Osteocyte (in vitro differentiated cells): ENCODE data around the gene ERCC6L. TPM values are rescaled to one million over a fixed set of nuclear protein-coding genes. Genes with fewer than 3 reads are reported as not detected.

ENCODE experiments used
- DNase-seq: peaks from one replicate; pipeline ENCODE4 v3.0.0; 2021; ENCODE audit warnings: mixed read lengths; ENCODE audit not compliant: unreplicated experiment; ENCODE audit errors: extremely low spot score
- H3K27ac Mint-ChIP-seq: one replicate; pipeline ENCODE4 v1.8.0; 2021; ENCODE audit warnings: mild to moderate bottlenecking, mixed read lengths; ENCODE audit not compliant: unreplicated experiment
- H3K27me3 Mint-ChIP-seq: one replicate; pipeline ENCODE4 v1.8.0; 2021; ENCODE audit warnings: mixed read lengths; ENCODE audit not compliant: unreplicated experiment
- H3K36me3 Mint-ChIP-seq: one replicate; pipeline ENCODE4 v1.8.0; 2021; ENCODE audit warnings: mixed read lengths; ENCODE audit not compliant: unreplicated experiment
- H3K4me1 Mint-ChIP-seq: one replicate; pipeline ENCODE4 v1.8.0; 2021; ENCODE audit warnings: mixed read lengths; ENCODE audit not compliant: unreplicated experiment
- H3K4me3 Mint-ChIP-seq: one replicate; pipeline ENCODE4 v1.8.0; 2021; ENCODE audit warnings: mild to moderate bottlenecking, moderate library complexity, mixed read lengths; ENCODE audit not compliant: unreplicated experiment
- H3K9me3 Mint-ChIP-seq: one replicate; pipeline ENCODE4 v1.8.0; 2021; ENCODE audit warnings: mixed read lengths; ENCODE audit not compliant: unreplicated experiment
- total RNA-seq: library from RNA; stranded (reverse); gene quantifications from 2 replicates; pipeline ENCODE4 v1.2.1, GENCODE V29; 2021
- TF ChIP-seq, protein P1 (sequence below): fragments of 200-600 bp; sonication (generic); IDR thresholded peaks from 2 replicates; pipeline ENCODE4 v1.5.0; 2021; ENCODE audit warnings: antibody characterized with exemption, mild to moderate bottlenecking, moderate library complexity

Gene ERCC6L
- total RNA-seq, 1 donor from 2014 or later: 1.3 TPM

DNA sequence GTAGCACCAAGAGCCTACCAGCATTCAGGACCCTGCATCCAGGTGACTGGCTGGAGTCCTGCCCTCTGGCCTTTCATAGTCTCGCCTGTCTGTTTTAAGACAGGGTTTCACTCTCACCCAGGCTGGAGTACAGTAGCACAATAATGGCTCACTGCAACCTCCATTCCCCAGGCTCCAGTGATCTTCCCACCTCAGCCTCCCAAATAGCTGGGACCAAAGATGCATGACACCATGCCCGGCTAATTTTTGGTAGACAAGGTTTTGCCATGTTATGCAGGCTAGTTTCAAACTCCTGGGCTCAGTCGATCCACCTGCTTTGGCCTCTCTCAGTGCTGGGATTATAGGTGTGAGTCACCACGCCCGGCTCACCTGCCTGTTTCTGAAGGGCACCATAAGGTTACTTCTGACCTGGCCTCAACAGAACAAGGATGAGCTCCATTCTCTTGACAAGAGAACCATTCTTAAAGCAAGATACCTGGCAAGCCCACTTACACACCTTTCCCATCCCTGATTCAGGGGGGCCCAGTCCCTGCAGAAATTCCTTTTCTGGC lies 31.6 kb upstream of the ERCC6L start:
- DNase-seq: peak; percentile 46
- H3K9me3 Mint-ChIP-seq: no peaks in the 10 kb centered on the region
- no peak overlapping the region for H3K4me3 Mint-ChIP-seq
- H3K27me3 Mint-ChIP-seq: no peaks in the 10 kb centered on the region
- no peak overlapping the region for H3K27ac Mint-ChIP-seq
- H3K36me3 Mint-ChIP-seq: peaks cover 60% of the 10 kb centered on the region
- TF ChIP-seq, protein P1, sequence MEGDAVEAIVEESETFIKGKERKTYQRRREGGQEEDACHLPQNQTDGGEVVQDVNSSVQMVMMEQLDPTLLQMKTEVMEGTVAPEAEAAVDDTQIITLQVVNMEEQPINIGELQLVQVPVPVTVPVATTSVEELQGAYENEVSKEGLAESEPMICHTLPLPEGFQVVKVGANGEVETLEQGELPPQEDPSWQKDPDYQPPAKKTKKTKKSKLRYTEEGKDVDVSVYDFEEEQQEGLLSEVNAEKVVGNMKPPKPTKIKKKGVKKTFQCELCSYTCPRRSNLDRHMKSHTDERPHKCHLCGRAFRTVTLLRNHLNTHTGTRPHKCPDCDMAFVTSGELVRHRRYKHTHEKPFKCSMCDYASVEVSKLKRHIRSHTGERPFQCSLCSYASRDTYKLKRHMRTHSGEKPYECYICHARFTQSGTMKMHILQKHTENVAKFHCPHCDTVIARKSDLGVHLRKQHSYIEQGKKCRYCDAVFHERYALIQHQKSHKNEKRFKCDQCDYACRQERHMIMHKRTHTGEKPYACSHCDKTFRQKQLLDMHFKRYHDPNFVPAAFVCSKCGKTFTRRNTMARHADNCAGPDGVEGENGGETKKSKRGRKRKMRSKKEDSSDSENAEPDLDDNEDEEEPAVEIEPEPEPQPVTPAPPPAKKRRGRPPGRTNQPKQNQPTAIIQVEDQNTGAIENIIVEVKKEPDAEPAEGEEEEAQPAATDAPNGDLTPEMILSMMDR: no peak
- H3K4me1 Mint-ChIP-seq: peaks cover 55% of the 10 kb centered on the region

DNA sequence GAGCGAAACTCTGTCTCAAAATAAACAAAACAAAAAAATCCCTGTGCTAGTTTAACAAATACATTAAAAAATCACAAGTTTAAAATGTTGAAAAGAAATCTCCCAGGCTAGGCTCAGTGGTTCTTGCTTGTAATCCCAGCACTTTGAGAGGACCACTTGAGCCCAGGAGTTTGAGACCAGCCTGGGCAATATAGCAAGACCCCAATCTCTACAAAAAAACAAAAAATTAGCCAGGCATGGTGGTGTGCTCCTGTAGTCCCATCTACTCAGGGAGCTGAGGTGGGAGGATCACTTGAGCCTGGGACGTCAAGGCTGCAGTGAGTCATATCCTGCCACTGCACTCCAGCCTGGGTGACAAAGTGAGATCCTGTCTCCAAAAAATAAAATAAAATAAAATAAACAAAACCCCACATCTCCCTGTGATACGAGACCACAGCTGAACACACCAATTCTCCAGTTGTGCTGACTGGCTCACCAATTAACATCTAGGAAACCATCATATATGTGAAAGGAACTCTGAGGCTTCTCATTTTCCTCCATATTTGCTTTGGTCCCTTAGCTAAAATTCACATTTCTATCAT lies 30.9 kb upstream of the ERCC6L start:
- TF ChIP-seq, protein P1: no peak
- Mint-ChIP-seq H3K9me3 (no peaks in the 10 kb centered on the region), H3K27ac (peak overlapping the region; percentile 87), H3K4me1 (peaks cover 49% of the 10 kb centered on the region), H3K4me3 (no peak overlapping the region), H3K36me3 (peaks cover 54% of the 10 kb centered on the region), H3K27me3 (no peaks in the 10 kb centered on the region)
- DNase-seq: peak; percentile 15

DNA sequence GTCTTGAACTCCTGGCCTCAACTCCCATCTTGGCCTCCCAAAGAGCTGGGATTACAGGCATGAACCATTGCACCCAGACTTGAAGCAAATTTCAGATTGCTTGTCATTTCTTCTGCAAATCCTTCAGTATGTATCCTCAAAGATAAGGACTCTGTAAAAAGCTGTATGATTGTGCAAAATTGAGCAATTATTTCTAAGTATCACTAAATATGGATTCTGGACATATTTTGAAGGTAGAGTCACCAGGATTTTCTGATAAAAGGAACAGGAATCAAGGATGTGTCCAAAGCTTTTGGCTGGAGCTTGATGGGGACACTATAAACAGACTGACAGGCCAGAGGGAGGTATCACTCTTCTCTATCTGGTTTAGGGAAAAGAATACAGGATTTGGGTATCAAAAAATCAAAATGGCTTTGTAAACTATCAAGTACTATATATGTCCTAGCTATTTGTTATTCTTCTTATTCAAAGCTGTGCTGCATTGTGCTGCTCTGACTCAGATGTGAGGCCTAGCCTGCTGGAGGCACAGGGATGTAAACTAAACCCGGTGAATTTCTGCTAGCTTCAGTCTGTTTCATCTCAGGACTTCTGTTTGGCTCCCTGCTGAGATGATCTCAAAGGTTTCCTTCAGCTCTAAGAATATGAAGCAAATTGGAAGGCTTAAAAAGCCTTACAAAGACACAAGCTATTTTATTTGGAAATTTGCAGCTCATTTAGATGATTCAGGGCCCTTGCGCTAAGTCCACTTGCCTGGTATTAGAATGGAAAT lies 30.0 kb upstream of the ERCC6L start:
- no peaks in the 10 kb centered on the region for H3K27me3 Mint-ChIP-seq
- TF ChIP-seq, protein P1: no peak
- H3K4me3 Mint-ChIP-seq: no peak overlapping the region
- H3K9me3 Mint-ChIP-seq: no peaks in the 10 kb centered on the region
- no peak for DNase-seq
- peaks cover 39% of the 10 kb centered on the region for H3K4me1 Mint-ChIP-seq
- peak overlapping the region; percentile 87 for H3K27ac Mint-ChIP-seq
- peaks cover 44% of the 10 kb centered on the region for H3K36me3 Mint-ChIP-seq

DNA sequence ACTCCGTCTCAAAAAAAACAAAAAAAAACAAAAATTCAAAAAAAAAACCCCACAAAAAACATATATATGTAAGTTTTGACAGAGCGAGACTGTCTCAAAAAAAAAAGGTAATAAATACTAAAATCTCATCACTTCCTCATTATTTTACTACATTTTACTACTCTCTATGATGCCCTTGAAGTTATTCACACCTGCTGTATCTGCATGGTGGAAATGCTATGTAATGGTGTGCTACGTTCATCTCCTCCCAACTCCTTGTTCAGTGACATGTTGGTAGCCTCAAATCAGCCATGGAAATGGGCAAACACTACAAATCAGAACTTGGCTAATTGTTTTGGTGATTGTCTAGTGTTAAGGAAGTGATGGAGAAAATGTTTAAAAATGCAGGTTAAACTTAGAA lies 26.4 kb upstream of the ERCC6L start:
- Mint-ChIP-seq H3K4me3 (no peak overlapping the region), H3K27ac (no peak overlapping the region), H3K4me1 (peaks cover 13% of the 10 kb centered on the region), H3K27me3 (no peaks in the 10 kb centered on the region), H3K36me3 (peaks cover 21% of the 10 kb centered on the region), H3K9me3 (no peaks in the 10 kb centered on the region)
- TF ChIP-seq, protein P1: no peak
- no peak for DNase-seq

DNA sequence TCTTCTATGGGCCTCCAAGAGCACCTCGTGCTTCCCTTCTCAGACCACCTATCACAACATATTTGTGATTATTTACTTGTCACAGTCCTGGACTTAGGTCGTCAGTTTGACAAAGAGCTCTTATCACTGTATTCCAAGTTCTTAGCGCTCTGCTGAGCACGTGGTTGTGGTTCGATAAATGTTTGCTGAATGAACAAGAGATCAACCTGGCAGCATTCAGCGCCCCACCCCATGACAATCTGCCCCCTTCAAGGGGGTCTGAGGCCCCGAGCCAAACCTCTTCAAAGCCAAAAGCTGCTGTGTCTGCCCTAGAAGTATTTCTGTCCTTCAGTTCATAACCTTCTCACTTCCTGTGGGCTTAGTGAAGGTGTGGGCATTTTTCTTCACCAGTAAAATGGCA lies 23.2 kb upstream of the ERCC6L start:
- peaks cover 9% of the 10 kb centered on the region for H3K4me1 Mint-ChIP-seq
- no peak overlapping the region for H3K4me3 Mint-ChIP-seq
- TF ChIP-seq, protein P1: no peak
- no peaks in the 10 kb centered on the region for H3K36me3 Mint-ChIP-seq
- DNase-seq: no peak
- no peaks in the 10 kb centered on the region for H3K27me3 Mint-ChIP-seq
- no peaks in the 10 kb centered on the region for H3K9me3 Mint-ChIP-seq
- no peak overlapping the region for H3K27ac Mint-ChIP-seq
